ENCODE data around the gene DUSP16.

DNA sequence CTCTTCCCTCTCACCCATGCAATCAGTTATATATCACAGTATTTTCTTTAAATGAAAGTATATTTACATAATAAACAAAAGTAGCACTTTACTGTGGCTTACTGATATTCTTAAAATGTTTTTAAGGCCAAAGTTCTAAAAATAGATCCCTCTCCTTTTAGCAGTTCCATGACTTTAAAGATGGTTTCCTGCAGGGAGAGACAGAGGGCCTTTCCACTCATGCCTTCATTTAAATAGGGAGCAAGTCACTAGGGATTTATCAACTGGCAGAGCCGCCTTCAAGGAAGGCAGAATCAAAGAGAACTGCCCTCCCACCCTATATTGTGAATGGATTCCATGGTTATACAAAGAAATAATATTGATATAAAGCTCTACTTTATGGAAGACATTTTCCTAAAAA, 55.5 kb downstream of the DUSP16 start:
- TF ChIP-seq POLR2A (IDR thresholded peaks at IDR 0.05) (no peak), CTCF (IDR thresholded peaks at IDR 0.05) (no peak)
